Body of pancreas (tissue), 4 donors: ENCODE data around the gene SPOCK1. TPM values are rescaled to one million over a fixed set of nuclear protein-coding genes. Genes with fewer than 3 reads are reported as not detected.
A peak's percentile ranks its signal among the peaks of the same experiment; 100 is the strongest.

Source experiments
- ATAC-seq: fragments of 150-250 bp; one replicate; pipeline ENCODE4 v1.9.1; 2016
- DNase-seq, 4 donors: peaks; one replicate each; pipeline ENCODE4 v3.0.0-alpha.2; 2019
- H3K27ac ChIP-seq, 4 donors: fragments of 200-600 bp; sonication (generic); 1 replicate in 3 of 4; 2 replicates in 1 of 4; pipeline versions ENCODE4 v1.5.1 to v1.6.1; 2016 to 2019; ENCODE audit warnings: mild to moderate bottlenecking in 1 of 4, mixed read lengths in 1 of 4, moderate library complexity in 1 of 4
- H3K27me3 ChIP-seq, 2 donors: fragments of 200-600 bp; sonication (generic); one replicate each; pipeline ENCODE4 v1.6.0; 2016; ENCODE audit warnings: mild to moderate bottlenecking in 1 of 2
- H3K36me3 ChIP-seq, 2 donors: fragments of 200-600 bp; sonication (generic); replicated peaks in 1 of 2; 2 replicates each; pipeline ENCODE4 v1.5.1; 2016; ENCODE audit warnings: low read depth in 2 of 2; ENCODE audit not compliant: insufficient read depth in 1 of 2
- H3K4me1 ChIP-seq: fragments of 200-600 bp; sonication (generic); one replicate; pipeline ENCODE4 v1.6.0; 2016
- H3K4me3 ChIP-seq, 2 donors: fragments of 200-600 bp; sonication (generic); 1 replicate in 1 of 2; 2 replicates in 1 of 2; pipeline ENCODE4 v1.5.1; 2016 to 2019
- H3K9me3 ChIP-seq, 3 donors: fragments of 200-600 bp; sonication (generic); 1 replicate in 2 of 3; 2 replicates in 1 of 3; pipeline ENCODE4 v1.5.1; 2016
- POLR2A ChIP-seq, 3 donors: fragments of 450-650 bp; IDR thresholded peaks; one replicate each; pipeline ENCODE4 v1.6.1; 2016; ENCODE audit warnings: antibody characterized with exemption in 3 of 3, mild to moderate bottlenecking in 2 of 3
- WGBS, 2 donors: methylation state at CpG; one replicate each; pipeline ENCODE4 v1.1.5; 2017; 5-methylcytosine and 5-hydroxymethylcytosine counted together
- intact Hi-C: fragments of 100-400 bp; cut with DNase I; formaldehyde crosslinking; loops from one replicate; pipeline ENCODE4 v1.15.1; 2023
- total RNA-seq, 2 donors: library from RNA; depleted of rRNA; stranded (reverse); fragments of >200 nt; gene quantifications; one replicate each; pipeline ENCODE4 v1.1.0, GENCODE V29; 2016
- TF ChIP-seq, protein P1 (sequence below), 7 experiments: fragments of 450-650 bp in 4 of 7; fragments of 200-600 bp in 3 of 7; sonication (generic) in 3 of 7; IDR thresholded peaks; one replicate each; pipeline ENCODE4 v1.5.1; 2016 to 2019; ENCODE audit warnings: antibody characterized with exemption in 7 of 7

SPOCK1 gene
- total RNA-seq, 2 donors from 2014 or later: 22.4 to 30.6 TPM

DNA sequence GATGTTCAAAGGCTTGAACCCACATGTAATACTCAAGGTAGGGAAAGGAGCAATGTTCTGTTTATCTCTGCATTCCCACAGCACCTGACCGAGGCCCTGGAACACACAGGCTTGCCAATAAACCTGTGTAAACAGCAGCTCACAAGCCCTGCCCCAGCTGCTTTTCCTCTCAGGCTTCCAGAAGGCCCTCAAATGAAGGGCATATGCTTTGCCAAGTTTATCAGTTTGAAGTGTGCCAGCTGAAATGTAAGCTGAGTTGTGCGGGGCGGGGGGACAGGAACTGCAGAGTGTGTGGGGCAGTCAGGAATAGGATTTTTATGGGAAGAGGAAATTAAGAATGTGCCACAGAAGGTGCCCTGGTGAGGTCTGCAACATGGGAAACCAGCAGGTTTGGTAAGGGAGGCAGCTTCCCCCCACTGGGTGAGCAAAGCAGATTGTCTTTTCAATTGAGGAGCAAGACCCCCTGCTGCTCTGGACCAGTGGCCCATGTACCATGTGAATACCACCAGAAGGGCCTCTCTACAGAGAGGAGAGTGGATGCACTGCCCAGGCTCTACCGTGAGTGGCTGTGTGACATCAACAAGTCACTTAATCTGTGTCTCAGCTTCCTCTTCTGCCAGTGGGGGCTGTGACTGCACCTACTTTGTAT is 194.8 kb downstream of the SPOCK1 start:
- Histone ChIP-seq H3K27me3 (no peaks in the 10 kb centered on the region), H3K9me3 (no peaks in the 10 kb centered on the region), H3K27ac (peak overlapping the region in 2 of 4 donors; percentile 70 to 80), H3K4me3 (no peak overlapping the region), H3K4me1 (peaks cover 37% of the 10 kb centered on the region), H3K36me3 (no peaks in the 10 kb centered on the region)
- peak; percentile 98 for ATAC-seq
- intact Hi-C loops: no loop called here
- TF ChIP-seq, protein P1, sequence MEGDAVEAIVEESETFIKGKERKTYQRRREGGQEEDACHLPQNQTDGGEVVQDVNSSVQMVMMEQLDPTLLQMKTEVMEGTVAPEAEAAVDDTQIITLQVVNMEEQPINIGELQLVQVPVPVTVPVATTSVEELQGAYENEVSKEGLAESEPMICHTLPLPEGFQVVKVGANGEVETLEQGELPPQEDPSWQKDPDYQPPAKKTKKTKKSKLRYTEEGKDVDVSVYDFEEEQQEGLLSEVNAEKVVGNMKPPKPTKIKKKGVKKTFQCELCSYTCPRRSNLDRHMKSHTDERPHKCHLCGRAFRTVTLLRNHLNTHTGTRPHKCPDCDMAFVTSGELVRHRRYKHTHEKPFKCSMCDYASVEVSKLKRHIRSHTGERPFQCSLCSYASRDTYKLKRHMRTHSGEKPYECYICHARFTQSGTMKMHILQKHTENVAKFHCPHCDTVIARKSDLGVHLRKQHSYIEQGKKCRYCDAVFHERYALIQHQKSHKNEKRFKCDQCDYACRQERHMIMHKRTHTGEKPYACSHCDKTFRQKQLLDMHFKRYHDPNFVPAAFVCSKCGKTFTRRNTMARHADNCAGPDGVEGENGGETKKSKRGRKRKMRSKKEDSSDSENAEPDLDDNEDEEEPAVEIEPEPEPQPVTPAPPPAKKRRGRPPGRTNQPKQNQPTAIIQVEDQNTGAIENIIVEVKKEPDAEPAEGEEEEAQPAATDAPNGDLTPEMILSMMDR (IDR thresholded peaks at IDR 0.05): peak in 1 of 7 experiments; percentile 18
- TF ChIP-seq POLR2A (IDR thresholded peaks at IDR 0.05): peak in 1 of 3 donors; percentile 9
- peak; percentile 93 to 97 (median 96) for DNase-seq
- WGBS, 2 donors: 14 to 23% methylated on average over 4 of the region's 4 CpGs

DNA sequence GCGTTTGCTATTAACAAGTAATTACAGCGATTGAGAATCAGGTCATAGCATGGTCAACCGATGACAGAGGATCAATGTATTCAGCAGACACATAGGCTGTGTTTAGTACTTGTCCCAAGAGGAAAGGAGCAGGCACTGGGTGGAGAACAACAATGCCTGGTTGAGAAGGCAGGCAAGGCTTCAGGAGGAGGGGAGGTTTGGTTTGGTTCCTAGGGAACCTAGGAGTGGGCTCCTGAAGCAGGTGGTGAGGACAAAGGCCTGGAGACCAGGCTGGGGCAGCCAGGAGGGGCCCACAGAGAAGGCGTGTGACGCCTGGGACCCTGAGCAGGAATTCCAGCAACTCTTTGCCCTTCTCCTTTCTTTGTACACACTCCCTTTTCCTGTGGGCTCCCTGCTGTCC is 195.6 kb downstream of the SPOCK1 start:
- H3K27me3 ChIP-seq: no peaks in the 10 kb centered on the region
- peak overlapping the region in 3 of 4 donors; percentile 70 to 91 (median 80) for H3K27ac ChIP-seq
- H3K4me3 ChIP-seq: no peak overlapping the region
- H3K36me3 ChIP-seq: no peaks in the 10 kb centered on the region
- TF ChIP-seq, protein P1 (IDR thresholded peaks at IDR 0.05): no peak
- no peak for TF ChIP-seq POLR2A (IDR thresholded peaks at IDR 0.05)
- peaks cover 37% of the 10 kb centered on the region for H3K4me1 ChIP-seq
- intact Hi-C loops: no loop called here
- H3K9me3 ChIP-seq: no peaks in the 10 kb centered on the region
- WGBS, 2 donors: 42 to 49% methylated on average over 5 of the region's 5 CpGs
- DNase-seq: no peak
- ATAC-seq: no peak

DNA sequence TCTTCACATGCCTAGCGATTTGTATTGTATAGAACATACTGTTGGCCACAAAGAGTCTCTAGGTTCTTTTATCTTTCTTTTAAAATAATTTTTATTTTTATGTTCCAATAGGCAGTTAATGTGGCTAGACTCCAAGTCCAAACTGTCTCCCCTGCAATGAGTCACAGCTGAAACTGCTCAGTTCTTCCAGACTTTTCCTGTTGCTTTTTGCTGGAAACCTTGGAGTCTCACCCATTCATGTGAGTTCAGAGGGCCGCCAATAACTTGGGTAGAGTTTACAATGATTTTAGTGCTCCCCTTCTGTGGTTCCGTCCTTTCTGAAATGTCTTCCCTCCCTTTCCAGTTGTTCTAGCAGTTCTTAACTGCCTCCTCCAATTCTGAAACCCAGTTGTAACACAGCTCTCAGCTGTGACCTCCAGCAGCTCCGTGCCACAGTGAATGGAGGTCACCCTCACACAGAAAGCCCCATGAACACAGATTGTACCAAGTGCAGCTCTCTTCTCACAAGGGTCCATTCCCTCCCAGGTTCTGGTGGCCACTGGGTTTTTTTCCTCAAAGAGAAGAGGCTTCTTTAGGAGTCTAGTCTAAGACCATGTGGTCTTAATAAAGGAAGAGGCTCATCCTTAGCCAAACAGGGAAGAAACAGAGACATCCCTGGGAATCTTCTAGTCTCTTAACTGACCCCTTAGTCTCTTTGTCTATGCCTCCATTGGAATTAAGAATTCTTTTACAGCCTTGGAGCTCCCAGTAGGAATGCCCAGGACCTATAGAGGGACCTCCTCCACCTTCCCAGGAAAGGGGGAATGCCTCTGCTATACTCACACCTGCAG is 198.5 kb downstream of the SPOCK1 start:
- H3K36me3 ChIP-seq: no peaks in the 10 kb centered on the region
- intact Hi-C loops: no loop called here
- TF ChIP-seq, protein P1 (IDR thresholded peaks at IDR 0.05): no peak
- TF ChIP-seq POLR2A (IDR thresholded peaks at IDR 0.05): no peak
- no peaks in the 10 kb centered on the region for H3K27me3 ChIP-seq
- no peaks in the 10 kb centered on the region for H3K9me3 ChIP-seq
- DNase-seq (peak in 2 of 4 donors; percentile 20 to 45), ATAC-seq (no peak)
- 79 to 88% methylated on average over 4 of the region's 4 CpGs for WGBS, 2 donors
- H3K27ac ChIP-seq: peak overlapping the region in 2 of 4 donors; percentile 35 to 74
- no peak overlapping the region for H3K4me3 ChIP-seq
- H3K4me1 ChIP-seq: peaks cover 40% of the 10 kb centered on the region

DNA sequence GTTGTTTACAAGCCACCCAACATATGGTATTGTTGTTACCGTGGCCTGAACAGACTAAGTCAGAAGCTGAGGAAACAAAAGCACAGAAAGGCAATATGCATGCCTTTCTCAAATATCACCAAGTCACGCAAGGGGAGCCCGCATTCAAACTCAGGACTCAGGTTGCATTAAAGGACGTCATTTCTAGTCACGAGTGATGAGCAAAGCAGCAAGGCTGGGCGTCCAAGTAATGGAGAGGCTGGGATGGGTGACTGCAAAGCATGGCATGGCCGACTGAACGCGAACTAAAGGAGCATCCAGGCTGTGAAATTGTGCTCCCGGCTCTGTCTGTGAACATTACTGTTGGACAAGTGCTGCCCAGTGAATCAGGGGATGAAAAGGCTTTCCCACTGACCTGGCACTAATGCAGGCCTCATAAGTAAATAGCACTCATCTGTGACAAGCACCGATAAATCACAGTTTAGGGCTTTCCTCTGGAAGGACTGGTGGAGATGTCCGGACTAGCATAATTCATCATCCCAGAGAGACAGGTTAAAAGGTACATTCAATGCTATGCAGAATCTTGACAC is 202.8 kb downstream of the SPOCK1 start:
- DNase-seq (no peak), ATAC-seq (no peak)
- H3K9me3 ChIP-seq: no peaks in the 10 kb centered on the region
- no peak overlapping the region for H3K27ac ChIP-seq
- TF ChIP-seq POLR2A (IDR thresholded peaks at IDR 0.05): no peak
- TF ChIP-seq, protein P1 (IDR thresholded peaks at IDR 0.05): no peak
- H3K27me3 ChIP-seq: no peaks in the 10 kb centered on the region
- H3K4me1 ChIP-seq: peaks cover 38% of the 10 kb centered on the region
- H3K4me3 ChIP-seq: no peak overlapping the region
- 84 to 87% methylated on average over 11 to 12 of the region's 12 CpGs for WGBS, 2 donors
- intact Hi-C loops: no loop called here
- no peaks in the 10 kb centered on the region for H3K36me3 ChIP-seq
